Breast epithelium (tissue), 3 donors: ENCODE measurements around the gene GPATCH8.

Experiments used
- POLR2A ChIP-seq: fragments of 450-650 bp; IDR thresholded peaks from one replicate; pipeline ENCODE4 v1.6.1; 2016; ENCODE audit warnings: antibody characterized with exemption, mild to moderate bottlenecking, moderate library complexity
- TF ChIP-seq, protein P1 (sequence below), 3 donors: fragments of 450-650 bp; IDR thresholded peaks; one replicate each; pipeline ENCODE4 v1.5.1; 2016 to 2017; ENCODE audit warnings: antibody characterized with exemption in 3 of 3, mild to moderate bottlenecking in 3 of 3, moderate library complexity in 3 of 3

- TF ChIP-seq, protein P1, sequence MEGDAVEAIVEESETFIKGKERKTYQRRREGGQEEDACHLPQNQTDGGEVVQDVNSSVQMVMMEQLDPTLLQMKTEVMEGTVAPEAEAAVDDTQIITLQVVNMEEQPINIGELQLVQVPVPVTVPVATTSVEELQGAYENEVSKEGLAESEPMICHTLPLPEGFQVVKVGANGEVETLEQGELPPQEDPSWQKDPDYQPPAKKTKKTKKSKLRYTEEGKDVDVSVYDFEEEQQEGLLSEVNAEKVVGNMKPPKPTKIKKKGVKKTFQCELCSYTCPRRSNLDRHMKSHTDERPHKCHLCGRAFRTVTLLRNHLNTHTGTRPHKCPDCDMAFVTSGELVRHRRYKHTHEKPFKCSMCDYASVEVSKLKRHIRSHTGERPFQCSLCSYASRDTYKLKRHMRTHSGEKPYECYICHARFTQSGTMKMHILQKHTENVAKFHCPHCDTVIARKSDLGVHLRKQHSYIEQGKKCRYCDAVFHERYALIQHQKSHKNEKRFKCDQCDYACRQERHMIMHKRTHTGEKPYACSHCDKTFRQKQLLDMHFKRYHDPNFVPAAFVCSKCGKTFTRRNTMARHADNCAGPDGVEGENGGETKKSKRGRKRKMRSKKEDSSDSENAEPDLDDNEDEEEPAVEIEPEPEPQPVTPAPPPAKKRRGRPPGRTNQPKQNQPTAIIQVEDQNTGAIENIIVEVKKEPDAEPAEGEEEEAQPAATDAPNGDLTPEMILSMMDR (IDR thresholded peaks at IDR 0.05): no peak
- TF ChIP-seq POLR2A: no peak
Observed at GRCh38 chr17:44473367-44473766, 29.8 kb downstream of the GPATCH8 start.
